GM18520 (cell line): Measurements from ENCODE around the gene RPTN.

ENCODE experiments used
- ATAC-seq: cut with Tn5 transposase; IDR thresholded peaks from one replicate; pipeline ENCODE4 v1.9.1; 2021; ENCODE audit not compliant: unreplicated experiment

Gene RPTN

GRCh38 chr1:152112101-152112884 lies 46.7 kb downstream of the RPTN start:
- ATAC-seq: no peak

GRCh38 chr1:152111515-152111968 lies 47.5 kb downstream of the RPTN start:
- ATAC-seq: no peak

DNA sequence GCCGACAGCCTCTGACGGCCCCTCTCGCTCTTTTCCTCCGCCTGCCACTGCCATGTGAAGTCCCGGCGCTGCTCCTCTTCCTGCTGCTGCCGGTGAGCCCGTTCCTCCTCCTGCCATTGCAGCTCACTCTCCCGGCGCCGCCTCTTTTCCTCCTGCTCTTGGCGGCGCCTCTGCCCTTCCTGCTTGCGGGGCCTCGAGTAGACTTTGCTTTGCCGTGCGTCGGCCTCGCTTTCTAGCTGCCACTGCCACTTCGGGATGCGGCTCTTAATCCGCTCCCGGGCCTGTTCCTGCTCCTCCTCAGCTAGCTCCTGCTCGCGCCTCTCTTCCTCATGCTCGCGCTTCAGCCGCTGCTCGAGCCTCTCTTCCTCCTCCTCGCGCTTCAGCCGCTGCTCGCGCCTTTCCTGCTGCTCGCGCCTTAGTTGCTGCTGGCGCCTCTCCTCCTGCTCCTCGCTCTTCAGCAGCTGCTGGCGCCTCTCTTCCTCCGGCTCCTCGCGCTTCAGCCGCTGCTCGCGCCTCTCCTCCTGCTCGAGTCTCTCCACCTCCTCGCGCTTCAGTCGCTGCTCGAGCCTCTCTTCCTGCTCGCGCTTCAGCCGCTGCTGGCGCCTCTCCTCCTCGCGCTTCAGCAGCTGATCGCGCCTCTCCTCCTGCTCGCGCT lies 48.0 kb downstream of the RPTN start:
- no peak for ATAC-seq

GRCh38 chr1:152110365-152110859 lies 48.6 kb downstream of the RPTN start:
- ATAC-seq: no peak

- ATAC-seq: no peak
These were observed 49.1 kb downstream of the RPTN start for GRCh38 chr1:152109998-152110294.

DNA sequence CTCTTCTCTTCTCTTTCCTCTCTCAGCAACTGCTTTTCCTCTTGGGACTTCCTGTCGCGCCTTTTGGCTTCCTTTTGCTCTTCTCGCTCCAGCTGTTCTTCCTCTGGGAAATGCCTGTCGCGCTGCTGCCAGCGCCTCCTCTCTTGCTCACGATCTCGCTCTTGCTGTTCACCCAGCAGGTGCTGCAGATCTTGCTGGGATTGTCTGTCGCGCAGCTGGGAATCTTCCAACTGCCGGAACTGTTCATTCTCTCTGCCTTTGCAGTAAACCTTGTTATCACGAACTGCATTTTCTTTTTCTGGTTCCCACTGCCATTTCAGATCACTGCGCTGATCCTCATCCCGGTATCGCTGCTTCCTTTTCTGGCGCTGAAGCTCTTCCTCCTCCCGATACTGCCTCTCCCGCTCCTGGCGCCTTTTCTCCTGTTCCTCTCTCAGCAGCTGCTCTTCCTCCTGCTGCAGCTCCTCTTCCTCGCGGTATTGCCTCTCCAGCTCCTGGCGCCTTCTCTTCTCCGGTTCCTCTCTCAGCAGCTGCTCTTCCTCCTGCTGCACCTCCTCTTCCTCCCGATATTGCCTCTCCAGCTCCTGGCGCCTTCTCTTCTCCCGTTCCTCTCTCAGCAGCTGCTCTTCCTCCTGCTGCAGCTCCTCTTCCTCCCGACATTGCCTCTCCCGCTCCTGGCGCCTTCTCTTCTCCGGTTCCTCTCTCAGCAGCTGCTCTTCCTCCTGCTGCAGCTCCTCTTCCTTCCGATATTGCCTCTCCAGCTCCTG lies 49.6 kb downstream of the RPTN start:
- no peak for ATAC-seq

DNA sequence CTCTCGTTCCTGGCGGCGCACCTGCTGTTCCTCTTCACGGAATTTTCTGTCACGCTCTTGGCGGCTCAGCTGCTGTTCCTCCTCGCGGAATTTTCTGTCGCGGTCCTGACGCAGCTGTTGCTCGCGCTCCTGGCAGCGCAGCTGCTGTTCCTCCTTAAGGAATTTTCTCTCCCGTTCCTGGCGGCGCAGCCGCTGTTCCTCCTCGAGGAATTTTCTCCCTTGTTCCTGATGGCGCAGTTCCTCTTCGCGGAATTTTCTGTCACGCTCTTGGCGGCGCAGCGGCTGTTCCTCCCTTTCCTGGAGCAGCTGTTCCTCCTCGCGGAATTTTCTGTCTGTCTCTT lies 50.2 kb downstream of the RPTN start:
- ATAC-seq: no peak

GRCh38 chr1:152107984-152108881 lies 50.8 kb downstream of the RPTN start:
- no peak for ATAC-seq

DNA sequence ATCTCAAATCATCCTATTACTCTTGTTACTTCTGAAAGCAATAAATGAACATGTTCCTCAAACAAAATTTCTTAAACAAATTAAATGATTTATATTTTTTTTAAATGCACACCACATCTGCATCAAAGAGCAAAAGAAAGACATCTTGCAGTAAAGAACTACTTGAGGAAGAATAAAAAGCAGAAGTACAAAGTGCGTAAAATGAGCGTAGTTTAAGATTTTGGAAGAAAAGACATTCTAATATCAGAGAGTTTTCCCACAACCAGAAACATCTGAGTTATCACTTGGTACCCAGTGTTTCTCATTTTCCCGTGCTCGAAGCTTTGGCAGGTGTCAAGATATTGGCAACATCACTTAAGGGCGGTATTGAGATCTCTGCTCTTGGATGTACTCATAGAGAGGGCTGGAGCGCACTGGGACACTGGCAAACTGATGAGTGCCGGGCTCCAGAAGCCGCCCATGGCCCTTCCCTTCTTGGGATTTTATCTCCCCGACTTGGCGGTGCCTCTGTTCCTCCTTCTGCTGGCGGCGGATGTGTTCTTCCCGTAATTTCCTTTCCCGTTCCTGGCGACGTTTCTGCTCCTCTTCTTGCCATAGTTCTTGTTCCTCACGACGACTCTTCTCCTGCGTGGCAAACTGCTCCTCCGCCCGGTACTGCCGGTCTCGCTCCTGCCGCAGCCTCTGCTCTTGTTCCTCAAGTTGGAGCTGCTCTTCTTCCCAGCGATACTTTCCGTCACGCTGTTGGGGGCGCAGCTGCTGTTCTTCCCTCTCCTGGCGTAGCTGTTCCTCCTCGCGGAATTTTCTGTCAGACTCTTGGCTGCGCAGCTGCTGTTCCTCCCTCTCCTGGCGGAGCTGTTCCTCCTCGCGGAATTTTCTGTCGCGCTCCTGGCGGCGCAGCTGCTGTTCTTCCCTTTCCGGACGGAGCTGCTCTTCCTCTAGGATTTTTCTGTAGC lies 51.7 kb downstream of the RPTN start:
- ATAC-seq: no peak

DNA sequence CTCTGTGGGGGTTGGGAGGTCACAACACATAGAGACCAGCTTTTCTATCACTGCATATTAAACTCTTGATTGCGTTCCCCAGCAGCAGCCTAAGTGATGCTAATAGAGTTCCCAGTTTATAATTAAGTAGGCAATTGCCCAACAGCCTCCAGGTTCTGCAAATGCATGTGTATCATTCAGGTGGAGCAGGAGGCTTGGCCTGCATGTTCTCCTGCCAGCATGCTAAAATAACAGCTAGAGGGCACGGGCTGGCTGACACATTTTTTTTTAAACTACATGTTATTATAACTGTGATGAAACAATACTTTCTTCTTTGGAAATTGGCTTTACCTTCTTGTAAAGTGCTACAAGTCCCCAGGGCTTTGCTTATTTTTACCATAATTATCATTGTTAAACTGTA lies 54.2 kb downstream of the RPTN start:
- no peak for ATAC-seq
